HG03135 (cell line): ENCODE results near the gene XDH.

ENCODE experiments used
- ATAC-seq: cut with Tn5 transposase; IDR thresholded peaks from one replicate; pipeline ENCODE4 v1.9.1; 2021; ENCODE audit warnings: mild to moderate bottlenecking, moderate library complexity; ENCODE audit not compliant: unreplicated experiment

The XDH gene

DNA sequence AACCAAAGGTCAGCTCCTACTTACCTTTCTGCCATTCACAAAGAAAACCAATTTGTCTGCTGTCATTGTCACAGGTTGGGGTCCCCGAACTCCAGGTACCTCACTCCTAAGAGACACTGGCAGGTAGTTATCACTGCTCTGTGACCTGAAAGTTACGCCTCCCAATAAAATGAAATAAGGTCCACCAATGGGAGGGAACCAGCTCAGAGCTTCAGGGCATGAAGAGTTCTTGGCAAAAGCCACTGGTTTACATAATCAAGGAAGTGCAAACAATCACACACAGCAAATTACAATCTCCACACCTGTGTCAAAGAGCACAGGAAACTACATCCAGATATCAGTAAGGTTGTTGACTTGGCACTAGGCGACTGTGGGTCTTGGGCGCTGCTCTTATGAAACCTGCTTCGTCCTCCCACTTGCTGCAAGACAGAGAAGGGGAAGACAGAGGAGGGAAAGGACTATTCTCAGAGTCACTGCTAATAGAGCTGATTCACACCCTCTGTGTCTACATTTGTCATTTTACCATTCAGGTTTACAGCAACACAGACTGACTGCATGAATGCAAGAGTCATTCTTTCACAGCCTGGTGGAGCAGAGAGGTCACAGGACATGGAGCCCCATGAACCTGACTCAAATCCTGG lies at the start of gene XDH:
TSS of gene XDH (minus strand) at position 142 of the 641 bp plus-strand sequence. CDS start at position 66, 76 bp downstream.
- no peak for ATAC-seq

- no peak for ATAC-seq
These were observed 43.1 kb upstream of the XDH start for GRCh38 chr2:31457651-31458050.

DNA sequence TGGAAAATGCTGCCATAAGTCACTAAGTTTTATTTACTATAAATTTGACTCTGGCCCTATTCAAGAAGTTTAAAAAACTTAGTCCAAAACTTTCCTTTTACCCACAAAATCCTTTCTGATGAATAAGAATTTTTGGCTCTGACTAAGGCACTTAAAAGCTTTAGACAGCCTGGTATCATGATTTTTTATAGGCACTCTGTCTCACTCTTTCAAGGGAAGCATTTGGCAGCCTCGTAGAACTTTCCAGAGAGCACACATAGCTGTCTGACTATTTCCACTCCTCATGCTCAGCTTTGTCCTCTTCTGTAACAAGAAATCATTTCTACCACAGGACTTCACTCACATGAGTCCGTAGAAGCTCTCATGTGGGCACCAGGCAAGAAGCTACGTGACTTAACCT lies 32.3 kb upstream of the XDH start:
- no peak for ATAC-seq

DNA sequence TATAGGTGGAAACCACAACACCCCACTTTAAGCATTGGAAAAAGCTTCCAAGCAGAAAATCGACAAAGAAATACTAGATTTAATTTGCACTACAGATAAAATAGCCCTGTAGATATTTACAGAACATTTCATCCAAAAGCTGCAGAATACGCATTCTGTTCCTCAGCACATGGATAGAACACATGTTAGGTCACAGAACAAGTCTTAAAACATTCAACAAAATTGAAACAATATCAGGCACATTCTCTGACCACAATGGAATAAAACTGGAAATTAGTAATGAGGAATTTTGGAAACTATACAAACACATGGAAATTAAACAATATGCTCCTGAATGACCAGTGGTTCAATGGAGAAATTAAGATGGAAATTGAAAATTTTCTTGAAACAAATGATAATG lies 27.8 kb upstream of the XDH start:
- no peak for ATAC-seq

GRCh38 chr2:31440764-31441163 lies 26.2 kb upstream of the XDH start:
- ATAC-seq, result no peak

- ATAC-seq, result no peak
These were observed 20.4 kb upstream of the XDH start for GRCh38 chr2:31434911-31435310.

- no peak for ATAC-seq
These were observed 19.0 kb upstream of the XDH start for GRCh38 chr2:31433541-31433940.

DNA sequence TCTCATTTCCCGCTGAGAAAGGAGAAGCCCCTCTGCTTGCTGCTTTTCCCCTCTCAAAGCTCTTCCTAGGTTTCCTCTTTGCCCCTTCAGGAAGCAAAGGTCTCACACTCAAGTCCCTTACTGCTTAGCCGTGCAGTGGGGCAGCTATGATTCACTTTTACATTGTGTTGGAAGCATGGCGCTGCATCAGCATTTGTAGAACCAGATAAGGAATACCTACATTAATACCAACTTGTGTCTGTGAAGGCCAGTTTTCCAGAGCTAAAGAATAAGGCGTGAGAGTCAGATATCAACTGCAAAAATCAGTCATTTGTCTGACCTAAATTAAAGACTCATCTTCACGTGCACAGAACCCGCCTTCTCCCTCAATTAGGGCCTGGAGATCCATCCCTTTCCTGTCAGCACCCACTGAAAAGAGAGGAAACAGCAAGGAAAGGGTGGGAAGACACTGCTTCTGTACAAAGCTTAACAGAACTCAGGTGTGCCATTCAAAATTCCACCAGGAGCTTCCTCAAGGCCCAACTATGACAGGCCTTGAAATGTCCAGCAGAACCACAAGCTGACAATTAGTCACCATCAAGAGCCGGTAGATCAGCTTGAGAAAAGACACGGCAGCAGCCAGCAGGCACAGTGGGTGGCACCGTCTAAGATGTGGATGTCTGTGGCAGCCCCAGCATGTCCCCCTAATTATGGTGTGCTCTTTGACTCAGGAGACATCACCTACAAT lies 16.1 kb upstream of the XDH start:
- ATAC-seq, result no peak

- ATAC-seq, result no peak
These were observed 15.4 kb upstream of the XDH start for GRCh38 chr2:31429759-31430438.

DNA sequence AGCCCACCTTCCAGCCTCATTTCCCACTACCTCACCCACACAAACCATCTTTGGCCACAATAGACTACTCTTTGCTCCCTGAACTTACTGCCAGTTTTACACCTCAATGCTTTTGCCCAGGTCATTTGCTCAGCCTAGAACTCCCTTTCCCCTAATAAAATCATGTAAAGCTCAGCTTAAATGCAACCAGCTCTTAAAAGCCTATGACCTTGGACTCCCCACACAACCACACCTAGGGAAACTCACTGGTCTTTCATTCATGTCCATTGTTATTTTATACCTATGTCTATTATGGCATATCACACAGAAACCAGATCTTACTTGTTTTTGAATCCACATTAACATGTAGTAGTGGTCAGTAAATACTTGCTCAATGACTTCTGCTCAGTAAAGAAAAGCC lies 14.5 kb upstream of the XDH start:
- ATAC-seq, result no peak

DNA sequence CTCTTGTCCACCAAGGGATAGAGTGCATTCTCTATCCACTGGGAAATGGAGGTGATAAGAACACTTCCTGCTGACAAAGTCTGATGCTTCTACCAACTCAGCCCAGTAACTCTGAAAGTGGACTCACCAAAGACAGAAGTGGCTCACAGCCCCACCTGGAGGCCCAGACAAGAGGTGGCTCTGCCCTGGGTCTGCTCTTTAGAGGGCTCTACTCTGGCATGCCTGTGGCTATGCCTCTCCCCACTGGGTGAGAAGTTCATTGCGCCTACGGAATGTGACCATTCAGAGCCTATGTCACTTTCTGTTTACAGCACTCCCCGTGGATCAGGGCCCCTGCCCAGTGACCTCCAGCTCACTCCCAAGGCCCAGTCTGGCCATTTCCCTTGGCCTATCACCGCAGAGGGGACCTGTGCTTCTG lies 13.5 kb upstream of the XDH start:
- ATAC-seq, result no peak

DNA sequence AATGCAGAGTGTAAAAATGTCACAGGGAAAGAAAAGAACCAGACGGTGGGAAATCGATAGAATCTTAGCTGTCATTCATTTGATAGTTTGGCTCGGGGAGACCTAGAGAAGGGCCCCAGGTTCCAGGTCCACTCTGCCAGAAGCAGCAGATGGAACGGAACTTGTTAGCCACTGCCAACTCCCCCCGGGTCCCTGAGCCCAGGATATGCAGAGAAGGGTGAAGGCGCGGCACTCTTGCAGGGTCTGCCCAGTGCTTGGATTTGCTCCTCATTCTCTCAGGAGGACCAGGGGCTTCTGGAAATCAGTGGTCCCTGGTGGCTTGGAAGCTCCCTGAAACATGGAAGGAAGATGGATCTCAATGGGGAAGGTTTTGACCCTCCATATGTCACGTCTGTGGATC lies 11.6 kb upstream of the XDH start:
- no peak for ATAC-seq

DNA sequence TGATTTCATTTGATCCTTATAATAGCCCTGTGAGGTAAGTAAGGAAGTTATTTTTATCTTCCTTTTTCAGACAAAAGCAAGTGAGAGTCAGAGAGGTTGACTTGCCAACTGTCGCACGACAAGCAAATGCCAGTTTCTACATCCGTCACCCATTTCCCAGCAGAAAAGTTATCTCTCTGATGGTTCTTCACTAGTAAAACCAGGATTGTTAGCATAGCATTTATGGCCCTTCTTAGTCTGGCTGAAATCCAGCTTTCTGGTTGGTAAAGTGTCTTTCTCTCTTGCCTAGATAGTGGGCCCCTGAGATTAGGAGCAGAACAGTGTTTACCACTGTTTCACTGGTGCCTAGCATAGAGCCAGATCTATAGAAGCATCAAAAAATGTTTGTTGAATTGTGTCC lies 7.1 kb upstream of the XDH start:
- ATAC-seq, result no peak

GRCh38 chr2:31420936-31421335 lies 6.4 kb upstream of the XDH start:
- no peak for ATAC-seq

GRCh38 chr2:31419386-31419785 lies 4.8 kb upstream of the XDH start:
- no peak for ATAC-seq

- ATAC-seq, result no peak
These were observed 879 bp upstream of the XDH start for GRCh38 chr2:31415421-31415820.

DNA sequence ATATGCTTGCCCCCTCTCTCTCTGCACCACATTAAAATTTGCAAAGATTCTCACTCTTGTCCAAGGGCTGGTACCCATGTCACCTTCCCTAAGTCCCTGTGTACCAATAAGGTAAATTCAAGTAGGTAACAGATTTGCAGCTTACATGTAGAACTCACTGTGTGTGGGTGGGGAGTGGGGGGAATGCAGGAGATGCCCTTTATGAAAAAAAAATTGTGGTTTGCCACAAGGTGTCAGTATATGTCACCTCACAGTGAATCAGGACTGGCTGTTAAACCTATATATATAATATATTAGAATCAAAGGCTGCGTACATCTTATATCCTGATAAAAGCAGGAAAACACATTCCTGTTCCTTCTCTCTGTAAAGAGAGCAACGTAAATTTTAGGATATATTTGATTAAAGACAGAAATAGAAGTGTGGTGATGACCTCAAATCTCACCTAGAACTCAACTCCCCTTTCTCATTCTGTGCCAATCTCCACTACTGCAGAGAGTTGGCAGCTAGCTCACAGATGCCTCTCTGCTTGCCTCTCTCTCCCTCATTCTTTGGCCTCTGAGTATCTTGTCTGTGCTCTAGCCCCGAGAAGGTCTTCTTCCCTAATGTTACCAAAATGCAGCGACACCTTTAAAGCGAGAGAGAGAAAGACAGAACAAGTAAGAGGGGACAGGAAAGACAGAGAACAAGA lies 536 bp downstream of the XDH start:
- no peak for ATAC-seq

DNA sequence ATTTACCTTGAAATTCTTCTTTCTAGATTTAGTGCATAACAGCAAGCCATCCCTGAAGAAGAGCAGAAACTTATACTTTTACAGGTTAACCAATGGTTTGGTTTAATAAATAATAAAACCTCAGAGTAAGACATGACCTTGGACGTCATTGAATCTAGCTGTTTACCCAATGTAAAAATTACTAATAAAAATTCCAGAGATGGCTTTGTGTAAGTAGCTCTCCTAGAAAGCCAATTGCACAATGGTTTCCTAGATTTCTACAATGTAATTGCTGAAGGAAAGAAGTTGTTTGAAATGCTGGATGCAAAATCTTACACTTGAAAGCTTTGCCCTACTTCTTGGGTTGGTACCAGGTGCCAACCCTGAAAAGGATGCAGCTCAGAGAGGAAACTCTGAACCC lies 1.5 kb downstream of the XDH start:
- no peak for ATAC-seq

- no peak for ATAC-seq
These were observed 2.8 kb downstream of the XDH start for GRCh38 chr2:31411771-31412170.

DNA sequence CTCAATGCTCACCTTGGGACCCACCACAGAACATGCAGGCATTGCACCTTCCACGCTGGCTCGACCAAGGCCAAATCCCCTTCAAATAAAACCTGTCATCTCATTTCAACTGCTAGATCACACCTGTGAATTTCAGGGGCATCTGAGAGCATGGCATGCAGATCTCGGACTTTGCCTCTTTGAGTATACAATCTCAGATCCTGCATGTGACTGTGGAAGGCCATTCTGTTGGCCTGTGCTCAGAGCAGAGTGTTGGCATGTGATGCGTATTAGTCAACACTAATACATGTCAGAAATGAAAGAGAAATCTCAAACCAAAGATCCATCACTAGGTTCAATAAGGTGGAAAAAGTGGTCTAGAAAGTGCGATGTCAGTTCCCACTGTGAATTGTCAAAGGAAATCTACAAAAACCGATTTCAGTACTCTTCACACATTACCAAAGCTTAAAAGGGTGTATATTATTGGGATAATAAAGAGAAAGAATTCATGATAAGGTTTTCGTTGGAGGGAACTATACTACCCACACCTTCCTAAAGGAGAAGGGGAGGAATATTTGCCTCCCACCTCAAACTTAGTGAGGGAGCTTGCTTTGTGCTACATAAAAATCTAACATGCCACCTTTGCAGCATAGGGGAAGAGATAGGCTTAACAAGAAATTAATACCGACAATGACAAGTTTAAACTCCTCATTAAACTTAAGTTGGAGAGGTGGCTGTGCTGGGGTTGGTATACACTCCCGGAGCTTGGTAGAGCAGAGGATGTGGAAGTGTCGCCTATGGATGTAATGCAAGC lies 7.8 kb downstream of the XDH start:
- ATAC-seq, result no peak

DNA sequence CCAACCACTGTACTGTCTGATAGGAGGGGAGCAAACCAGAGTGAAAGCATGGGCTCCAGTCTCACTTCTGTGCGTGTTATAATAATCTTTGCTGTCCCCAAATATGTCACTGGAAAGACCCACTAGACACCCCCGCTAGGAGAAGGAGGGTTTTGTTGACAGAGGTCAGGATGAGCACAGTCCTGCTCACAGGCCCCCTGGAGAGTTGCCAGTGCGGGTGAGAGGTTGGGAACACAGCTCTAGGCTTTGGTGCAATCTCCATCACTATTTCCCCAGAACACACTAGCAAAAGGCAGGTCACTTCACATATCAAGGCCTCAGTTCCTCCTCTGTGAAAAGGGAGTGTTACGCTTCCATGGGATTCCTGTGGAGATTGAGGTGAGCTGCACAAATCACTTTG lies 9.7 kb downstream of the XDH start:
- no peak for ATAC-seq
